Measurements from ENCODE around the gene TOR2A.
A peak's percentile ranks its signal among the peaks of the same experiment; 100 is the strongest.
"Not testable (repeated sequence)": the region's sequence is repeated elsewhere in the genome, so short reads cannot be mapped to it uniquely, and the experiment has no call there.

Gene TOR2A

DNA sequence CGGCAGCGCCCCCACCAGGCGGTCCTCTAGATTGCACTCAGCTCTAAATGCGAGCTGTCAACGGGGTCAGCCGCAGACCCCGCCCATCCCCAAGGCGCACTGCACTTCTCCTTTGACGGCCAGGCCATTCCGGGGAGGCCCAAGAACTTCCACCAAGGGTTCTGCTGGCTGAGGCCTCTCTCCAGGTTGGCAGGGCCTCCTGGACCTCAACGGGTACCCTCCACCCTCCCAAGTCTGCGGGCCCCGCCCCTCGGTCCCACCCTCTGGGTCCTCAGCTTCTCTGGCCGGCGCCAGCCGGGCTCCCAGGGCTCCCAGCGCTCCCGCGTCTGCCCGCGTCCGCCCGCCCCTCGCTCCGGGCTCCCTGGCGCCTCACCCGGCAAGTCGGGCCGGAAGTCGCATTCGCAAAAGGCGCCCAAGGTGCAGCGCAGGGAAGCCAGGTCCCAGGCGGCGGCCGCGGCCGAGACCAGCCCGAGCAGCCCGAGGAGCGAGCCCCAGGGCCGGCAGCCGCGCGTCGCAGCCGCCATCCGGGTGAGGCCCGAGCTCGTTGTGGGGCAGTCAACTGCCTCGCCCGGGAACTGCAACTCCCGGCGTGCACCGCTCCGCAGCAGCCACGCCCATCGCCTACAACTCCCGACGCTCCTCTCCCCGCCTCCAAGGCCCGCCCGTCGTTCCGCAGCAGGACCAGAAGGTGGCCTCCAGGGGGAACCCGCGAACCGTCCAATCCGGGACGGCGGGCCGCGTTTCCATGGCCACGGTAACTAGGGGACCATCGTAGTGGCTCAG is at the start of gene TOR2A:
TSS of gene TOR2A (minus strand) at position 548 of the 783 bp plus-strand sequence. CDS start at position 524, 24 bp downstream.
- DNase-seq, result peak; percentile 95

DNA sequence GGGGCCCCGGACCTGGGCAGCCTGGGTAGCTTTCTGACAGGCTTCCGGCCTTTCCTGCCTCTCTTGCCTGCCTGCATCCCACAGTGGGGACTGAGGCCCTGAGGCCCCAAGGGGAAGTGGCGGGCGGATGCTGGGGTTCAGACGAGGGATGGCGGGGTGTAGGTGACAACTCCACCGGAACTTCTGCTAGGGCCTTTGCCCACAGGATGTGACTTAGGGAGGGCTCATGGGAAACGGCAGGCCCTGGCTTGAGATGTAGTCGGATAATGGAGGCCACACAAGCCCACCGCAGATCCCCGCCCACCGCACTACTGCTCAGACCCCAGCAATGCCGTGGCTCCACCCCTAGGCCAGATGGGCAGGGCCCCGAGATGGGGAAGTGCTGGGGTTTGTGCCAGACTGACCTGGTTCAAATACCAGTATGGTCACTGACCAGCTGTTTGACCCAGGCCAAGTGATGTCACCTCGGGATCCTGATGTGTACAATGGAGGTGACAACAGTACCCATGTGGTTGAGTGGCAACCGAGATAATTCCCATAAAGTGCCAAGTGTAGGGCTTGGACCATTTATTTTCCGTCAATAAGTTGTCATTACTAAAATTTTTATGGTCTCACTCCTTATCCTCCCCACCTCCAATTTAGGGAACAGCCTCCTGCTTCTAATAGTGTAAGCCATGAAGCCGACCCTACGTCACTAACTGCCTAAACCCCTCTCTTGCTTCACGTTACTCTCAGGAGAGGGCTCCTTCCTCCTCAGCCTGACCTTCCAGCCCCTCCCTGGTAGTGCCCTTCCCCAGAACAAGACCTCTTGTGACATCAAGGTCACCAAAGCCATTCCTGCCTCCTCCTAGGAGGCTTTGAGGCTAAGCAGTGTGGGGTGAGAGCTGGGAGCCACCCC is 48.3 kb upstream of the TOR2A start:
- no peak for DNase-seq

DNA sequence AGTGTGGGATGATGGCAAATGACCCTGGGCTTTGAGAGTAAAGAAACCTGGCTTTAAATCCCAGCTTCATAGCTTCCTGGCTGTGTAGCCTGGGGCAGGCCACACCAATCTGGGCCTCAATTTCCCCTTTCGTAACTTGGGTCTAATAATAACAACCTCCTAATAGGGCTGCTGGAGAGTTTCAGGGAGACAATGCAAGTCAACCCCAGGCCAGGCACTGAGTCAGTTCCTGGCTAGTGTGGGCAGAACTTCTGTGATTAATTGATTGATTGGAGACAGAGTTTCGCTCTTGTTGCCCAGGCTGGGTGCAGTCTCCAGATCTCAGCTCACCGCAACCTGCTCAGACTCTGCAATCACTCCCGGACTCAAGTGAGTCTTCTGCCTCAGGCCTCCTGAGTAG is 46.7 kb upstream of the TOR2A start:
- DNase-seq, result no peak

DNA sequence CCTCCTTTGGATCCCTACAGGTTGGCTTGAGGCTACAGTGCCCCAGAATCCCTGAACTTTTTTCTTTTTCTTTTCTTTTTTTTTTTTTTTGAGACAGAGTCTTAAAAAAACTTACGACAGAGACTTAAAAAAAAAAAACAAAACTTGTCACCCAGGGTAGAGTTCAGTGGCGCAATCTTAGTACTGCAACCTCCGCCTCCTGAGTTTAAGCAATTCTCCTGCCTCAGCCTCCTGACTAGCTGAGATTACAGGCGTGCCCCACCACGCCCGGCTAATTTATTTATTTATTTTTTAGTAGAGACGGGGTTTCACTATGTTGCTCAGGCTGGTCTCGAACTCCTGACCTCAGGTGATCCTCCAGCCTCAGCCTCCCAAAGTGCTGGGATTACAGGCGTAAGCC is 45.8 kb upstream of the TOR2A start:
- not testable (repeated sequence) for DNase-seq

GRCh38 chr9:127780126-127780885 is 45.2 kb upstream of the TOR2A start:
- DNase-seq, result no peak

- no peak for DNase-seq
These were observed 44.3 kb upstream of the TOR2A start for GRCh38 chr9:127779136-127779981.

DNA sequence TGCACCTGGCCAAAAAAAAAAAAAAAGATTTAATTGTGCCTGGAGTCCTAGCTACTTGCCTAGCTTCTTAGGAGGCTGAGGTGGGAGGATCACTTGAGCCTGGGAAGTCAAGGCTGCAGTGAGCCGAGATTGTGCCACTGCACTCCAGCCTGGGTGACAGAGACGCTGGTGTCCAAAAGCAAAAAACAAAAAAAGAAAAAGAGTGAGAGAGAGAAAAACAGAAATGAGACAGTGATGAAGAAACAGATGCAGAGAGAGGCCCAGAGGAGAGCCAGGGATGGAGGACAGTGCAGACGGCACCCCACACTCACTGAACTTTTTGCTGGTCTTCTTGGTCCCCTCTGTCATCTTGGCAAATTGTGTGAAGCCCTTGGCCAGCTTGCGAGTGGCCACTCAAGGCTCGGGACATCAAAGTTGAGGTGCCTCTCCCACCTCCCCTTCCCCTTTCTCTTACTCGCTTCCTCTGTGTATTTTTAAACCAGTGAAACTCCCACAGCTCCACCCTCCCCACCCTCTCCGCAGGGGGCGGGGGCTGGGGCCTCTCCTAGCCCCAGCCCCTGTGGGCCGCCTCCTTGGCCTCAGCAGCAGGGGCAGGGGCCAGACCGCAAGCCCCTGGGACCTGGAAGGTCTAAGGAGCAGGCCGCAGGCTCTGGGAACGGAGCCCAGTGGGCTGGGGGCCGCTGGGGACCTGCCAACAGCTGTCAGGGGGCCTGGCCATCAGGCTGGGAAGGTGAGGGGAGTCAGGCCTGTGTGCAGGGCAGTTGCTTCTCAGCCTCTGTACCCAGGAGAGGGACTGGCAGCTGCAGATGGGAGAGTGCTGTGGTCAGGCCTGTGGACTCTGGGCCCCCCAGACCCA is 43.4 kb upstream of the TOR2A start, which contains the start of gene SH2D3C:
TSS of gene SH2D3C (minus strand) at position 387 of the 856 bp plus-strand sequence. CDS start at position 348, 39 bp downstream.
- no peak for DNase-seq

GRCh38 chr9:127777368-127777980 is 42.4 kb upstream of the TOR2A start:
- DNase-seq, result no peak

- no peak for DNase-seq
These were observed 41.8 kb upstream of the TOR2A start for GRCh38 chr9:127776924-127777289.

- DNase-seq, result no peak
These were observed 41.3 kb upstream of the TOR2A start for GRCh38 chr9:127776195-127776923.

DNA sequence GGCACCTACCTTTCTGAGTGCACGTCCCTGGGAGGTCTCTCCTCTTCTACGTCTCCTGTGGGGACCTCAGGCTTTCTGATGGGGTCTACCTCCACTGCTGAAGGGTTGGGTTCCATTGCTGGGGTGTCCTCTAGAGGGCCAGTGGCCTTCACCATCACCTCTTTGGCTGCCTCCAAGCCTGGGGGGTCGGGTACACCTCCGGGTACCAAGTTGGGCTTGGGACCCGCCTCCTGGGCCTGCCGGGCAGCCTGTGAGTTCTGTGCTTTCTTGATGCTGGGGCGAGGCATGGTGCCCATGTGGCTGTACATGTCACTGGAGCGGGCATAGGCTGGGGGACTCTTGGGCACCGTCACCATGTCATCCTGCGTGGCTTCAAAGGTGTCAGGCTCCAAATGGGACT is 38.9 kb upstream of the TOR2A start:
- DNase-seq, result no peak

DNA sequence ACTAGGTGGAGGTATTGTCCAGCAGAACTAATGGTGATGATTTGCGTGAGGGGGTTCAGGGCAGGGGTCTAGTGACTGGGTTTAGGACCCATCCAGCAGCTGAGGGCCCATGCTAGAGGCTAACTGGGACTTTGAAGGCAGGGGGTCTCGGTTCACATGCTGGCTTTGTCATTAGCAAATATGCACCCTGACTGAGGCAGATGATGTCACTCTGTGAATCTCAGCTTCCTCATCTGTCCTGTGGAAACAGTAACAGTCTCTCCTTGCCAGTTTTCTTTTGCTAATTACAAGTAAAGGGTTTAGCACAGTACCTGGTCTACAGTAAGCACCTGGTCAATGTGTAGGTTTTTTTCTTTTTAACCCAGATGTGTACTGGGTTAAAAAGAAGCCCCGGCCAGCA is 38.2 kb upstream of the TOR2A start:
- no peak for DNase-seq

GRCh38 chr9:127772603-127773002 is 37.5 kb upstream of the TOR2A start:
- no peak for DNase-seq

DNA sequence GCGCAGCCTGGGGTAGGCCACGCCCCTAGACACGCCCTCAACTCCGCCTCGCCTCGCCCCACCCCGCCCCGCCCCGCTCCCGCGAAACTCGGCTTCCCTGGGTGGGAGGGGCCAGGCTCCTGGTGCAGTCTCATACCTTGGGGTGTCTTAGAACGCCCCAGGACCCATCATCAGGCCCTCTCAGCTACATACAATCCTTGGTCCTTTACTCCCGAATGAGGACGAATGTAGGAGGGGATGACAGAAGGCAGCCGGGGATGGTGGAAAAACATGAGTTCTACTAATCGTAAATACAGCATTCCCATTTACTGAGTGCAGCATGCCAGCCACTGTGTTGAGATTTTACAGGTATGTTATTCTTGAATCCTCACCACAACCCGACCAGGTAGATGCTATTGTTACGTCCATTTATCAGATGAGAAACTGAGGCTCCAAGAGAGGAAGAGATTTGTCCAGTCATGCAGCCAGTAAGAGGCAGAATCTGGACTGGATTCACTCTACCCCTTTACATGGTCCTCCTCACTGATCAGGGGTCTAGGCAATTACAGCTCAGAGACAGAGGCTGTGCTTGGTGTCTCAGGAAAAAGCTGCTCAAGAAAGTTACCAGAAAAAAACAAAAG is 36.6 kb upstream of the TOR2A start:
- DNase-seq, result no peak

DNA sequence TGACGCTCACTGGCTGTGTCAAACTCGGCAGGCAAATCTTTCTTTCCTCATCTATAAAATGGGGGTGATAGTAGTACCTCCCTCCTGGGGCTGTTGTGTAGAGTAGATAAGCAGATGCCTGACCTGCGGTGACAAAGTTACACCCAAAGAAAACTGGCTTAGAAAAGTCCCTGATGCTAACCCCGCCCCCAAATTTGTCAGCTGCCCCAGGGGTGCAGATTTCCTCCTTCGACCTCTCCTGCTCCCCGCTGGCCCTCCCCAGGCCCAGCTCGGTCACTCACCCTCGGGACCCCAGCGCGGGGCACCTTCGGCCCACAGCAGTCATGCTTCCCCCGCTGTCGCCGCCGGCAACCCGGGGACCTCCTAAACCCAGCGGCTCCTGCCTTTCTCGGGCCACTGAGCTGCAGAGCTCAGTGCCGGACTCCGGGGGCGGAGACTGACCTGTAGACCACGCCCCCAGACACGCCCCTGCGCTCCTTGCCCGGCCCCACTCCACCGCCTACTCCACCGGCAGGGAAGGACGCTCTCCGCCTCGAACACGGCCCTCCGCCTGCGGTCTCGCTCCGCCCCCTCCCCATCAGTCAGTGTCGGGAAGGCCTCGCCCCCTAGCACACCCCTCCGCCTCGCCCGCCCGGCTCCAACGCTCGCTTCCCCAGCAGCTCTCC is 35.9 kb upstream of the TOR2A start:
- peak; percentile 98 for DNase-seq

- no peak for DNase-seq
These were observed 35.5 kb upstream of the TOR2A start for GRCh38 chr9:127770583-127770904.

DNA sequence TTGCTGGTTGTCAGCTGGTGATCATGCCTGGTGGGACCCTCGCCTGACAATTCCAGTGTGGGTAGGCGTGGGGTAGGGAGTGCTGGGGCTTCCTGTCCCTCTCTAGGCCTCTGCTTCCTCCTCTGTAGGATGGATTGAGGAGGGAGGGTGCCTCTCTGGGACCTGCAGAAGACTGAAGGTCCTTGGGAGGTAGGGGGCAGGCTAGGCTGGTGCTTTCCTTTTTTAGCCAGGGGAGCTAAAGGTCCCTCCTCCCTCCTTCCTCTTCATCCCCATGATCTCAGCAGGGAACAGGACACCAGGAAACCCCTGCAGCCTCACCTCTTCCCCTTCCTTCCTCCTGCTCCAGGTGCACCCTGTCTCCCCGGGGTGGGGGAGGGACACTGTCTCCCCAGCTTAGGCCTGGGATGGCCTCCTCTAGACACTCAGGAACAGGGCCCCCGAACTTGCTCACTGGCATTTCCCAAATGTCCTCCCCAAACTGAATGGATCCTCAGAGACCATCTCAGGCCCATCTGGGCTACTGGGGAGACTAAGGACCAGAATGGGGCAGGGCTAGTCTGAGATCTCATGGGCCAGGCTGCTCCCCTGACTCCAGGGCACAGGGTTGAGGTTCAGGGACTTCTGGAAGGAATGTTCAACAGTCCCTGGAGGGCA is 35.0 kb upstream of the TOR2A start:
- DNase-seq, result no peak

GRCh38 chr9:127769101-127769500 is 34.0 kb upstream of the TOR2A start:
- DNase-seq, result no peak

GRCh38 chr9:127768698-127769097 is 33.6 kb upstream of the TOR2A start:
- no peak for DNase-seq

Measured in fibroblast of skin of right quadriceps (primary cell).